SK-N-SH treated with all-trans-retinoic acid at 6 μM for 48 hours (cell line): ENCODE measurements around the gene NRN1L.

Experiments
- ARNTL ChIP-seq: fragments of 450-650 bp; formaldehyde crosslinking; IDR thresholded peaks from 2 replicates; pipeline ENCODE4 v1.5.0; 2020; ENCODE audit warnings: low read depth, mild to moderate bottlenecking, moderate library complexity, borderline replicate concordance
- GLIS3 ChIP-seq: fragments of 250-450 bp; sonication (Bioruptor Pico); IDR thresholded peaks from 2 replicates; pipeline ENCODE4 v1.5.0; 2020; ENCODE audit warnings: mild to moderate bottlenecking, moderate library complexity
- PPARA ChIP-seq: fragments of 250-450 bp; sonication (Bioruptor Pico); IDR thresholded peaks from 2 replicates; pipeline ENCODE4 v1.5.0; 2020; ENCODE audit warnings: mild to moderate bottlenecking, borderline replicate concordance
- RARB ChIP-seq: fragments of 250-450 bp; sonication (Bioruptor Pico); IDR thresholded peaks from 2 replicates; pipeline ENCODE4 v1.8.0; 2021; ENCODE audit warnings: mild to moderate bottlenecking, moderate library complexity
- TCF4 ChIP-seq: fragments of 250-450 bp; sonication (Bioruptor Pico); IDR thresholded peaks from 2 replicates; pipeline ENCODE4 v1.8.0; 2021; ENCODE audit warnings: mild to moderate bottlenecking, moderate library complexity, borderline replicate concordance
- TOX ChIP-seq: fragments of 250-450 bp; sonication (Bioruptor Pico); IDR thresholded peaks from 2 replicates; pipeline ENCODE4 v1.8.0; 2021; ENCODE audit warnings: mild to moderate bottlenecking, moderate library complexity, borderline replicate concordance
- ZC3H10 ChIP-seq: fragments of 250-450 bp; sonication (Bioruptor Pico); IDR thresholded peaks from 2 replicates; pipeline ENCODE4 v1.5.1; 2021; ENCODE audit warnings: mild to moderate bottlenecking, moderate library complexity
- ZFP3 ChIP-seq: fragments of 250-450 bp; sonication (Bioruptor Pico); IDR thresholded peaks from 2 replicates; pipeline ENCODE4 v1.5.0; 2020; ENCODE audit warnings: mild to moderate bottlenecking, moderate library complexity
- ZFP30 ChIP-seq: fragments of 450-650 bp; formaldehyde crosslinking; IDR thresholded peaks from 2 replicates; pipeline ENCODE4 v1.5.0; 2022; ENCODE audit warnings: mild to moderate bottlenecking, moderate library complexity
- ZNF565 ChIP-seq: fragments of 450-650 bp; formaldehyde crosslinking; conservative IDR thresholded peaks from 2 replicates; pipeline ENCODE4 v1.5.0; 2020; ENCODE audit warnings: low read depth, mild to moderate bottlenecking, moderate library complexity
- ZNF70 ChIP-seq: fragments of 450-650 bp; formaldehyde crosslinking; IDR thresholded peaks from 2 replicates; pipeline ENCODE4 v1.5.0; 2020; ENCODE audit warnings: mild to moderate bottlenecking, moderate library complexity
- TF ChIP-seq, protein P1 (sequence below): fragments of 250-450 bp; sonication (Bioruptor Pico); IDR thresholded peaks from 2 replicates; pipeline ENCODE4 v1.5.1; 2020; ENCODE audit warnings: low read depth, mild to moderate bottlenecking, moderate library complexity
- TF ChIP-seq, protein P2 (sequence below): fragments of 250-450 bp; sonication (Bioruptor Pico); IDR thresholded peaks from 2 replicates; pipeline ENCODE4 v1.8.0; 2020; ENCODE audit warnings: mild to moderate bottlenecking, moderate library complexity, borderline replicate concordance

DNA sequence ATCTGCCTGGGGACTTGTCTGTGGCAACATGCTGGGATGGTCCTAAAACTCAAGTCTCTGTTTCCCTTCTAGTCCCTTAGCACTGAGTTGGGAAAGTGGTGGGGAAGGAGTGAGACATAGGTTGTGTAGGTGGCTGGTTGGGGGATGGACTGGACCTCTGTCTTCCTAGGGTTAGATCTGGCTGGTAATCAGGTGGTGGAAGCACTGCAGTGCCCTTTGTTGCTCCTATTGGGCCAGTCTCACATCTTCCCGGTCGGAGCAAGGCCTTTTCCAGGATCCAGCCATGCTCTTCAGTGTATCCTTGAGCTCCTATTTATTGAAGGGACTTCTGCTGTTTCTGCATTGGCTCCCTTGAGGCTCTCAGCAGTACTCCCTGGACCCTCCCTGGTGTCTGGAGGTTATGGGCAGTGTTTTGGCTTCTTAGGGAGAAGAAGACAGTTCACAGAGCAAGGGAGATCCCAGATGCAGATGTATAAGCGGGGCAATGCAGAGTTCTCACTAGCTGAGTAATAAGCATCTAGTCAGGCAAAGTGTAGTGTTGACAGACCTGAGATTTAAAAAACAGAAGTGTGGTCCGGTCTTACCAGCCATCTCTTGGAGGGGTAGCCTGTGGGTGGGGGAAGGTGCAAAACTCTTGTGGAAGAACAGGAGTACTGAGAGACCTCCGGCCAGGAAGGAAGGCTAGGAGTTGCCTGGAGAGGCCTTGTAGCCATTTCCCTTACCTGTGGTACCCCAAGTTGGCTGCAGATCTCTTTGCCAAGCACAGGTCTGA, 39.2 kb upstream of the NRN1L start:
- no peak for TF ChIP-seq ZNF565 (CRISPR knock-in tag)
- TF ChIP-seq, protein P1, sequence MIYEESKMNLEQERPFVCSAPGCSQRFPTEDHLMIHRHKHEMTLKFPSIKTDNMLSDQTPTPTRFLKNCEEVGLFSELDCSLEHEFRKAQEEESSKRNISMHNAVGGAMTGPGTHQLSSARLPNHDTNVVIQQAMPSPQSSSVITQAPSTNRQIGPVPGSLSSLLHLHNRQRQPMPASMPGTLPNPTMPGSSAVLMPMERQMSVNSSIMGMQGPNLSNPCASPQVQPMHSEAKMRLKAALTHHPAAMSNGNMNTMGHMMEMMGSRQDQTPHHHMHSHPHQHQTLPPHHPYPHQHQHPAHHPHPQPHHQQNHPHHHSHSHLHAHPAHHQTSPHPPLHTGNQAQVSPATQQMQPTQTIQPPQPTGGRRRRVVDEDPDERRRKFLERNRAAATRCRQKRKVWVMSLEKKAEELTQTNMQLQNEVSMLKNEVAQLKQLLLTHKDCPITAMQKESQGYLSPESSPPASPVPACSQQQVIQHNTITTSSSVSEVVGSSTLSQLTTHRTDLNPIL (CRISPR knock-in tag): no peak
- no peak for TF ChIP-seq ZNF70 (CRISPR knock-in tag)
- TF ChIP-seq GLIS3 (CRISPR knock-in tag): no peak
- no peak for TF ChIP-seq PPARA (CRISPR knock-in tag)
- TF ChIP-seq TCF4: no peak
- no peak for TF ChIP-seq RARB (CRISPR knock-in tag)
- no peak for TF ChIP-seq ARNTL
- no peak for TF ChIP-seq ZFP30 (CRISPR knock-in tag)
- TF ChIP-seq, protein P2, sequence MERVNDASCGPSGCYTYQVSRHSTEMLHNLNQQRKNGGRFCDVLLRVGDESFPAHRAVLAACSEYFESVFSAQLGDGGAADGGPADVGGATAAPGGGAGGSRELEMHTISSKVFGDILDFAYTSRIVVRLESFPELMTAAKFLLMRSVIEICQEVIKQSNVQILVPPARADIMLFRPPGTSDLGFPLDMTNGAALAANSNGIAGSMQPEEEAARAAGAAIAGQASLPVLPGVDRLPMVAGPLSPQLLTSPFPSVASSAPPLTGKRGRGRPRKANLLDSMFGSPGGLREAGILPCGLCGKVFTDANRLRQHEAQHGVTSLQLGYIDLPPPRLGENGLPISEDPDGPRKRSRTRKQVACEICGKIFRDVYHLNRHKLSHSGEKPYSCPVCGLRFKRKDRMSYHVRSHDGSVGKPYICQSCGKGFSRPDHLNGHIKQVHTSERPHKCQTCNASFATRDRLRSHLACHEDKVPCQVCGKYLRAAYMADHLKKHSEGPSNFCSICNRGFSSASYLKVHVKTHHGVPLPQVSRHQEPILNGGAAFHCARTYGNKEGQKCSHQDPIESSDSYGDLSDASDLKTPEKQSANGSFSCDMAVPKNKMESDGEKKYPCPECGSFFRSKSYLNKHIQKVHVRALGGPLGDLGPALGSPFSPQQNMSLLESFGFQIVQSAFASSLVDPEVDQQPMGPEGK: no peak
- TF ChIP-seq ZC3H10 (CRISPR knock-in tag): no peak
- no peak for TF ChIP-seq TOX (CRISPR knock-in tag)
- no peak for TF ChIP-seq ZFP3 (CRISPR knock-in tag)
